Measurements from ENCODE around the gene NR6A1.

- TF ChIP-seq SUZ12 (IDR thresholded peaks at IDR 0.05; ENCODE audit: extremely low read depth, insufficient read depth, insufficient read length) (no peak), ZNF274 (IDR thresholded peaks at IDR 0.05; ENCODE audit: low read depth, low read length) (no peak), YY1 (IDR thresholded peaks at IDR 0.05; ENCODE audit: insufficient read depth, insufficient read length) (no peak)
Observed at GRCh38 chr9:124697326-124698200, 73.5 kb downstream of the NR6A1 start.
